ENCODE data around the gene ZNF366.

The ZNF366 gene

GRCh38 chr5:72465601-72466563 is 41.3 kb downstream of the ZNF366 start:
- no peak for DNase-seq (ENCODE audit: low spot score)

GRCh38 chr5:72465066-72465465 is 42.1 kb downstream of the ZNF366 start:
- DNase-seq (ENCODE audit: low spot score), result no peak

- no peak for DNase-seq (ENCODE audit: low spot score)
These were observed 43.1 kb downstream of the ZNF366 start for GRCh38 chr5:72464071-72464470.

GRCh38 chr5:72463449-72464052 is 43.7 kb downstream of the ZNF366 start:
- no peak for DNase-seq (ENCODE audit: low spot score)

GRCh38 chr5:72460413-72460812 is 46.8 kb downstream of the ZNF366 start:
- no peak for DNase-seq (ENCODE audit: low spot score)

- DNase-seq (ENCODE audit: low spot score), result no peak
These were observed 47.3 kb downstream of the ZNF366 start for GRCh38 chr5:72459913-72460312.

GRCh38 chr5:72459089-72459661 is 48.0 kb downstream of the ZNF366 start:
- DNase-seq (ENCODE audit: low spot score), result no peak

- no peak for DNase-seq (ENCODE audit: low spot score)
These were observed 48.8 kb downstream of the ZNF366 start for GRCh38 chr5:72458407-72458806.

GRCh38 chr5:72457491-72457890 is 49.7 kb downstream of the ZNF366 start:
- no peak for DNase-seq (ENCODE audit: low spot score)

GRCh38 chr5:72456391-72457074 is 50.7 kb downstream of the ZNF366 start:
- DNase-seq (ENCODE audit: low spot score), result no peak

GRCh38 chr5:72455476-72455875 is 51.7 kb downstream of the ZNF366 start:
- DNase-seq (ENCODE audit: low spot score), result no peak

- DNase-seq (ENCODE audit: low spot score), result no peak
These were observed 52.2 kb downstream of the ZNF366 start for GRCh38 chr5:72454996-72455395.

- DNase-seq (ENCODE audit: low spot score), result no peak
These were observed 53.9 kb downstream of the ZNF366 start for GRCh38 chr5:72453246-72453775.

GRCh38 chr5:72452515-72453245 is 54.5 kb downstream of the ZNF366 start:
- DNase-seq (ENCODE audit: low spot score), result no peak

- DNase-seq (ENCODE audit: low spot score), result peak; percentile 33
These were observed 55.3 kb downstream of the ZNF366 start for GRCh38 chr5:72451741-72452505.

GRCh38 chr5:72448368-72448767 is 58.8 kb downstream of the ZNF366 start:
- DNase-seq (ENCODE audit: low spot score), result no peak

- DNase-seq (ENCODE audit: low spot score), result no peak
These were observed 59.5 kb downstream of the ZNF366 start for GRCh38 chr5:72447751-72448150.

GRCh38 chr5:72445969-72446368 is 61.2 kb downstream of the ZNF366 start:
- no peak for DNase-seq (ENCODE audit: low spot score)

- no peak for DNase-seq (ENCODE audit: low spot score)
These were observed 63.3 kb downstream of the ZNF366 start for GRCh38 chr5:72443883-72444282.

GRCh38 chr5:72441862-72442540 is 65.2 kb downstream of the ZNF366 start:
- DNase-seq (ENCODE audit: low spot score), result no peak
